Prostate gland (tissue), 2 donors: Measurements from ENCODE around the gene ACTR5.

Source experiments
- POLR2A ChIP-seq: fragments of 450-650 bp; IDR thresholded peaks from one replicate; pipeline ENCODE4 v1.6.1; 2016; ENCODE audit warnings: antibody characterized with exemption, mild to moderate bottlenecking
- TF ChIP-seq, protein P1 (sequence below), 4 experiments: fragments of 200-600 bp in 2 of 4; fragments of 450-650 bp in 2 of 4; sonication (generic) in 2 of 4; IDR thresholded peaks; 1 replicate in 3 of 4; 2 replicates in 1 of 4; pipeline ENCODE4 v1.5.1; 2016 to 2019; ENCODE audit warnings: antibody characterized with exemption in 4 of 4, mild to moderate bottlenecking in 2 of 4, moderate library complexity in 2 of 4

DNA sequence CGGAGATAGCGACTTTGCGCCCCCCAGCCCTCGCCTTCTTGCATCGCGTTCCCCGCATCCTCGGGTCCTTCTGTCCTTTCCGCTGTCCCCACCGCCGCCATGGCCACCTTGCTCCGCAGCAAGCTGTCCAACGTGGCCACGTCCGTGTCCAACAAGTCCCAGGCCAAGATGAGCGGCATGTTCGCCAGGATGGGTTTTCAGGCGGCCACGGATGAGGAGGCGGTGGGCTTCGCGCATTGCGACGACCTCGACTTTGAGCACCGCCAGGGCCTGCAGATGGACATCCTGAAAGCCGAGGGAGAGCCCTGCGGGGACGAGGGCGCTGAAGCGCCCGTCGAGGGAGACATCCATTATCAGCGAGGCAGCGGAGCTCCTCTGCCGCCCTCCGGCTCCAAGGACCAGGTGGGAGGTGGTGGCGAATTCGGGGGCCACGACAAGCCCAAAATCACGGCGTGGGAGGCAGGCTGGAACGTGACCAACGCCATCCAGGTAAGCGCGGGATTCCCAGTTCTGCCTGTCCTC is 23.6 kb upstream of the ACTR5 start:
- TF ChIP-seq, protein P1, sequence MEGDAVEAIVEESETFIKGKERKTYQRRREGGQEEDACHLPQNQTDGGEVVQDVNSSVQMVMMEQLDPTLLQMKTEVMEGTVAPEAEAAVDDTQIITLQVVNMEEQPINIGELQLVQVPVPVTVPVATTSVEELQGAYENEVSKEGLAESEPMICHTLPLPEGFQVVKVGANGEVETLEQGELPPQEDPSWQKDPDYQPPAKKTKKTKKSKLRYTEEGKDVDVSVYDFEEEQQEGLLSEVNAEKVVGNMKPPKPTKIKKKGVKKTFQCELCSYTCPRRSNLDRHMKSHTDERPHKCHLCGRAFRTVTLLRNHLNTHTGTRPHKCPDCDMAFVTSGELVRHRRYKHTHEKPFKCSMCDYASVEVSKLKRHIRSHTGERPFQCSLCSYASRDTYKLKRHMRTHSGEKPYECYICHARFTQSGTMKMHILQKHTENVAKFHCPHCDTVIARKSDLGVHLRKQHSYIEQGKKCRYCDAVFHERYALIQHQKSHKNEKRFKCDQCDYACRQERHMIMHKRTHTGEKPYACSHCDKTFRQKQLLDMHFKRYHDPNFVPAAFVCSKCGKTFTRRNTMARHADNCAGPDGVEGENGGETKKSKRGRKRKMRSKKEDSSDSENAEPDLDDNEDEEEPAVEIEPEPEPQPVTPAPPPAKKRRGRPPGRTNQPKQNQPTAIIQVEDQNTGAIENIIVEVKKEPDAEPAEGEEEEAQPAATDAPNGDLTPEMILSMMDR (IDR thresholded peaks at IDR 0.05): no peak
- TF ChIP-seq POLR2A: no peak
